ENCODE results near the gene IFNA2. TPM values are rescaled to one million over a fixed set of nuclear protein-coding genes. Genes with fewer than 3 reads are reported as not detected.

The IFNA2 gene
- total and polyA plus RNA-seq, 2 of the 4 experiments (the other 2 are of a cell fraction): not detected

GRCh38 chr9:21412107-21412506 is 26.9 kb upstream of the IFNA2 start:
- no peaks in the 10 kb centered on the region for H3K4me1 ChIP-seq (ENCODE audit: control insufficient read depth, insufficient read depth, low read length)
- no peak for ATAC-seq (ENCODE audit: low read depth)
- in situ Hi-C loops (cut with MboI; ENCODE audit: low sequenced_read_pairs): no loop called here

More at GRCh38 chr9:21412107-21412506, 26.9 kb upstream of the IFNA2 start:
- no peak overlapping the region for H3K4ac ChIP-seq (ENCODE audit: low read depth, low read length)
- H3K27me3 ChIP-seq (ENCODE audit: control insufficient read depth, insufficient read depth, low read length): peaks cover 18% of the 10 kb centered on the region
- no peak overlapping the region for H3K18ac ChIP-seq (ENCODE audit: low read depth, low read length)
- H2BK5ac ChIP-seq (ENCODE audit: low read depth, low read length, poor library complexity, severe bottlenecking): no peak overlapping the region
- H3K9me1 ChIP-seq (ENCODE audit: insufficient read depth, low read length): no peaks in the 10 kb centered on the region
- no peak overlapping the region for H2BK120ac ChIP-seq (ENCODE audit: low read depth, low read length)
- TF ChIP-seq POLR2A (IDR thresholded peaks at IDR 0.05; ENCODE audit: low read depth, low read length) (no peak), FOS (IDR thresholded peaks at IDR 0.05; ENCODE audit: low read depth, low read length) (no peak), BHLHE40 (IDR thresholded peaks at IDR 0.05; ENCODE audit: low read depth, low read length) (no peak)
- H4K5ac ChIP-seq (ENCODE audit: low read depth, low read length): no peak overlapping the region
- no peak overlapping the region for H3K56ac ChIP-seq (ENCODE audit: extremely low read depth, insufficient read depth, low read length)
- H2AK5ac ChIP-seq (ENCODE audit: low read depth, low read length): no peak overlapping the region
- H3K9me3 ChIP-seq (ENCODE audit: control insufficient read depth, insufficient read depth, low read length): no peaks in the 10 kb centered on the region
- CTCF ChIA-PET: interaction anchor here (0.6 kb wide), 1 partner anchor 36 kb away, joined by 4 read pairs; no protein-coding TSS in a partner anchor
- POLR2A ChIA-PET (ENCODE audit: unreplicated experiment): no interaction called here
- no peak overlapping the region for H3K4me3 ChIP-seq (ENCODE audit: insufficient read depth, low read depth, low read length)
- intact Hi-C loops (cut with micrococcal nuclease) (no loop called here), dilution Hi-C loops (cut with HindIII; ENCODE audit: low sequenced_read_pairs, unreplicated experiment) (no loop called here)
- no peak overlapping the region for H3K27ac ChIP-seq (ENCODE audit: insufficient read depth, low read length)
- no peak overlapping the region for H2BK20ac ChIP-seq (ENCODE audit: low read depth, low read length)
- H3K23ac ChIP-seq (ENCODE audit: low read depth, low read length): no peak overlapping the region
- H3K14ac ChIP-seq (replicated peaks; ENCODE audit: low read depth, low read length): no peak overlapping the region
- H2AK9ac ChIP-seq (replicated peaks; ENCODE audit: low read depth, low read length, poor library complexity): no peak overlapping the region
- H2BK15ac ChIP-seq (ENCODE audit: low read depth, low read length): no peak overlapping the region
- H3K36me3 ChIP-seq (ENCODE audit: control insufficient read depth, insufficient read depth, low read length): no peaks in the 10 kb centered on the region
- no peak overlapping the region for H3K9ac ChIP-seq (ENCODE audit: low read depth, low read length)
- H2AFZ ChIP-seq (replicated peaks; ENCODE audit: low read length, poor library complexity): no peak overlapping the region
- BruUV-seq (replicated peaks): no TSS peak
- no peaks in the 10 kb centered on the region for H4K20me1 ChIP-seq (ENCODE audit: insufficient read depth, low read length)
- no peak overlapping the region for H3K4me2 ChIP-seq (ENCODE audit: low read depth, low read length)
- H3K79me1 ChIP-seq (ENCODE audit: low read depth in 1 of 2, low read length in 2 of 2): no peaks in the 10 kb centered on the region
- H4K8ac ChIP-seq (ENCODE audit: low read depth in 2 of 2, low read length in 2 of 2): no peak overlapping the region
- H4K91ac ChIP-seq (ENCODE audit: insufficient read depth, low read depth, low read length): no peak overlapping the region
- DNase-seq: no peak
